HepG2 (cell line): ENCODE data around the gene PPP1CA. TPM values are rescaled to one million over a fixed set of nuclear protein-coding genes. Genes with fewer than 3 reads are reported as not detected.
A peak's percentile ranks its signal among the peaks of the same experiment; 100 is the strongest.

Experiments used
- CEBPB ChIP-seq: IDR thresholded peaks from 2 replicates; pipeline ENCODE4 v1.6.1; 2011; ENCODE audit warnings: low read depth, low read length, improper control_type of control experiment, borderline replicate concordance
- FOSL2 ChIP-seq: sonication (generic); formaldehyde crosslinking; IDR thresholded peaks from 2 replicates; pipeline ENCODE4 v1.4.0; 2020; ENCODE audit warnings: missing genetic modification reagents
- KMT2A ChIP-seq: sonication (generic); formaldehyde crosslinking; IDR thresholded peaks from 2 replicates; pipeline ENCODE4 v1.4.0; 2020; ENCODE audit warnings: missing genetic modification reagents
- MAFG ChIP-seq: sonication (generic); formaldehyde crosslinking; IDR thresholded peaks from 2 replicates; pipeline ENCODE4 v1.5.1; 2020; ENCODE audit warnings: mild to moderate bottlenecking, missing genetic modification reagents
- MAFK ChIP-seq, 2 experiments: IDR thresholded peaks in 1 of 2; conservative IDR thresholded peaks in 1 of 2; 2 replicates each; pipeline ENCODE4 v1.6.1; 2011; ENCODE audit warnings: improper control_type of control experiment in 2 of 2, low read length in 2 of 2
- NCOA5 ChIP-seq: sonication (generic); formaldehyde crosslinking; IDR thresholded peaks from 2 replicates; pipeline ENCODE4 v1.4.0; 2020; ENCODE audit warnings: missing genetic modification reagents
- TARDBP ChIP-seq: sonication (generic); formaldehyde crosslinking; IDR thresholded peaks from 2 replicates; pipeline ENCODE4 v1.8.0; 2022; ENCODE audit warnings: mild to moderate bottlenecking, missing genetic modification reagents
- ZNF101 ChIP-seq: sonication (generic); formaldehyde crosslinking; IDR thresholded peaks from 2 replicates; pipeline ENCODE4 v1.4.0; 2020; ENCODE audit warnings: mild to moderate bottlenecking, low read depth, missing genetic modification reagents, borderline replicate concordance
- ZNF124 ChIP-seq: sonication (generic); formaldehyde crosslinking; IDR thresholded peaks from 2 replicates; pipeline ENCODE4 v1.4.0; 2020; ENCODE audit warnings: missing genetic modification reagents
- ZNF232 ChIP-seq: sonication (generic); formaldehyde crosslinking; IDR thresholded peaks from 2 replicates; pipeline ENCODE4 v1.4.0; 2020; ENCODE audit warnings: missing genetic modification reagents, borderline replicate concordance
- ZNF235 ChIP-seq: sonication (generic); formaldehyde crosslinking; IDR thresholded peaks from 2 replicates; pipeline ENCODE4 v1.8.1; 2023; ENCODE audit warnings: mild to moderate bottlenecking, missing genetic modification reagents, borderline replicate concordance
- ZNF567 ChIP-seq: sonication (generic); formaldehyde crosslinking; IDR thresholded peaks from 2 replicates; pipeline ENCODE4 v1.8.1; 2023; ENCODE audit warnings: mild to moderate bottlenecking, missing genetic modification reagents, borderline replicate concordance
- ZNF670 ChIP-seq: sonication (generic); formaldehyde crosslinking; IDR thresholded peaks from 2 replicates; pipeline ENCODE4 v1.8.0; 2022; ENCODE audit warnings: mild to moderate bottlenecking, missing genetic modification reagents, borderline replicate concordance
- ZNF7 ChIP-seq: IDR thresholded peaks from 2 replicates; pipeline ENCODE4 v1.6.1; 2016; ENCODE audit warnings: missing biosample characterization, missing genetic modification reagents
- ZNF768 ChIP-seq: sonication (generic); formaldehyde crosslinking; IDR thresholded peaks from 2 replicates; pipeline ENCODE4 v1.4.0; 2020; ENCODE audit warnings: missing genetic modification reagents
- polyA plus RNA-seq, 8 experiments: library from polyadenylated mRNA; depleted of rRNA in 3 of 8; stranded (reverse) in 7 of 8; unstranded in 1 of 8; fragments of >200 nt; fragmentation: Illumina TruSeq in 4 of 8; extraction: Trizol in 4 of 8; gene quantifications; 2 replicates each; pipeline versions ENCODE4 v1.2.1 to v1.2.3, GENCODE V29; 2011 to 2016; ENCODE audit warnings: low read depth in 4 of 8, missing spikeins in 1 of 8, mixed read lengths in 1 of 8; ENCODE audit not compliant: insufficient read depth in 1 of 8
- total RNA-seq, 5 experiments: library from RNA; depleted of rRNA; stranded (reverse); fragments of >200 nt; fragmentation: Illumina TruSeq; extraction: Trizol; gene quantifications; 2 replicates each; pipeline ENCODE4 v1.2.3, GENCODE V29; 2016; ENCODE audit warnings: low read depth in 1 of 5
- TF ChIP-seq, protein P1 (sequence below): sonication (generic); formaldehyde crosslinking; IDR thresholded peaks from 2 replicates; pipeline ENCODE4 v1.8.1; 2023; ENCODE audit warnings: mild to moderate bottlenecking, missing genetic modification reagents, borderline replicate concordance
- TF ChIP-seq, protein P2 (sequence below): sonication (generic); formaldehyde crosslinking; IDR thresholded peaks from 2 replicates; pipeline ENCODE4 v1.4.0; 2020; ENCODE audit warnings: missing genetic modification reagents
- TF ChIP-seq, protein P3 (sequence below): IDR thresholded peaks from 2 replicates; pipeline ENCODE4 v1.6.1; 2016; ENCODE audit warnings: missing compliant biosample characterization, missing genetic modification reagents, borderline replicate concordance
- TF ChIP-seq, protein P4 (sequence below): sonication (generic); formaldehyde crosslinking; IDR thresholded peaks from 2 replicates; pipeline ENCODE4 v1.5.0; 2020; ENCODE audit warnings: mild to moderate bottlenecking, missing genetic modification reagents, borderline replicate concordance

PPP1CA gene
- total and polyA plus RNA-seq, 2 of the 13 experiments (the other 11 are each of a cell fraction or from before 2014, with no cell fraction given) = 149 to 170 TPM

DNA sequence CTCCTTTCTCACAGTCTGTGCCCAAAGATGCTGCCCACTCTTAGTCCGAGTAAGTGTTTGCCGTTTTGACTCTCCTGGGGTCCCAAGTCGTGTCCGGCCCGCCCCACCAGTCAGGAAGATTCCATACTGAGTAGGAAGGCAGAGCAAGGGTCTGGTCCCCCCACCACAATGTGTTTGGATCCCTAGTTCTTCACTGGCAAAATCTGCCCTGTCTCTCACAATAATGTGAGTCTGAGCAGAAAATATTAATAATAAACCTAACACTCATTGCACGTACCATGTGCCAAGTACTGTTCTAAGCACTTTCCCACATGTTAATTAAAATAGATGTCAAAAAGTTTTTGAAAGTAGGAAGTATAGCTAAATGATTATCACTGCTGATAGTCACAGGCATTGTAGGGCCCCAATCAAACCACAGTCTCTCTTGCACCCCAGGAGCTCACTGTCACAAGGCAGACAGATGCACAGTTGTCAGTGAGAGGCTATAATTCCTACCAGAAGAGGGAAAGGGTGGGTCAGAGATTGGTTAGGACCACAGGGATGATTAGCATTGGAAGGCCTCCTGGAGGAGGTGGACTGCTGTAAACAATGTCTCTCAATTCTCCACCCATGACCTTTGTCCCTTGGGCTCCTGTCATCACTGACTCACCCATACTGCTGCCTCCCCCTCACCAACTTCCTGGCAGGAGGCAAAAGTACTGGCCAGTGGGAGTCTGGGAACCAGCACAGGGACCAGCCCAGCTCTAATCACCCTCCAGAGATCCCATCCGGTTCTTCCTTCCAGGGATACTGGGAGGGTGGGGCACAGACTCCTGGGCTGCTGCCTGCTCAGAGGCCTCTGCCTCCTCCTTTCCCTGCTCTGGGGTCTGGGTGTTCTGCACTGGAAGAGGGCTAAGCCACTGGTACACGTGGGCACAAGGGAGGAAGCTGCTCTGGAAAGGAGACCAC, 47.3 kb downstream of the PPP1CA start (continued):
- TF ChIP-seq ZNF567 (CRISPR knock-in tag) (0 out of 2 replicates have a peak, but pooled peaks have one; percentile 74), ZNF232 (no peak), TARDBP (CRISPR knock-in tag) (0 out of 2 replicates have a peak, but pooled peaks have one; percentile 27), ZNF670 (no peak), ZNF7 (CRISPR knock-in tag) (no peak), MAFK (conservative IDR thresholded peaks at IDR 0.05 in 1 of 2, IDR thresholded peaks at IDR 0.05 in 1 of 2; ENCODE audit: low read length in 2 of 2) (no peak), ZNF124 (CRISPR knock-in tag) (peak; percentile 56; the same call in 1 of the 2 replicates), MAFG (CRISPR knock-in tag) (no peak), FOSL2 (CRISPR knock-in tag) (peak; percentile 98), ZNF235 (CRISPR knock-in tag) (no peak), ZNF768 (no peak; the same call in 1 of the 2 replicates), NCOA5 (no peak), KMT2A (no peak), CEBPB (no peak), ZNF101 (CRISPR knock-in tag) (no peak)
- TF ChIP-seq, protein P1, sequence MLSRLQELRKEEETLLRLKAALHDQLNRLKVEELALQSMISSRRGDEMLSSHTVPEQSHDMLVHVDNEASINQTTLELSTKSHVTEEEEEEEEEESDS (CRISPR knock-in tag) = no peak
- TF ChIP-seq, protein P2, sequence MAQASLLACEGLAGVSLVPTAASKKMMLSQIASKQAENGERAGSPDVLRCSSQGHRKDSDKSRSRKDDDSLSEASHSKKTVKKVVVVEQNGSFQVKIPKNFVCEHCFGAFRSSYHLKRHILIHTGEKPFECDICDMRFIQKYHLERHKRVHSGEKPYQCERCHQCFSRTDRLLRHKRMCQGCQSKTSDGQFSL (CRISPR knock-in tag) = no peak
- TF ChIP-seq, protein P3, sequence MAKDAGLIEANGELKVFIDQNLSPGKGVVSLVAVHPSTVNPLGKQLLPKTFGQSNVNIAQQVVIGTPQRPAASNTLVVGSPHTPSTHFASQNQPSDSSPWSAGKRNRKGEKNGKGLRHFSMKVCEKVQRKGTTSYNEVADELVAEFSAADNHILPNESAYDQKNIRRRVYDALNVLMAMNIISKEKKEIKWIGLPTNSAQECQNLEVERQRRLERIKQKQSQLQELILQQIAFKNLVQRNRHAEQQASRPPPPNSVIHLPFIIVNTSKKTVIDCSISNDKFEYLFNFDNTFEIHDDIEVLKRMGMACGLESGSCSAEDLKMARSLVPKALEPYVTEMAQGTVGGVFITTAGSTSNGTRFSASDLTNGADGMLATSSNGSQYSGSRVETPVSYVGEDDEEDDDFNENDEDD (CRISPR knock-in tag) = peak; percentile 55; the same call in 1 of the 2 replicates
- TF ChIP-seq, protein P4, sequence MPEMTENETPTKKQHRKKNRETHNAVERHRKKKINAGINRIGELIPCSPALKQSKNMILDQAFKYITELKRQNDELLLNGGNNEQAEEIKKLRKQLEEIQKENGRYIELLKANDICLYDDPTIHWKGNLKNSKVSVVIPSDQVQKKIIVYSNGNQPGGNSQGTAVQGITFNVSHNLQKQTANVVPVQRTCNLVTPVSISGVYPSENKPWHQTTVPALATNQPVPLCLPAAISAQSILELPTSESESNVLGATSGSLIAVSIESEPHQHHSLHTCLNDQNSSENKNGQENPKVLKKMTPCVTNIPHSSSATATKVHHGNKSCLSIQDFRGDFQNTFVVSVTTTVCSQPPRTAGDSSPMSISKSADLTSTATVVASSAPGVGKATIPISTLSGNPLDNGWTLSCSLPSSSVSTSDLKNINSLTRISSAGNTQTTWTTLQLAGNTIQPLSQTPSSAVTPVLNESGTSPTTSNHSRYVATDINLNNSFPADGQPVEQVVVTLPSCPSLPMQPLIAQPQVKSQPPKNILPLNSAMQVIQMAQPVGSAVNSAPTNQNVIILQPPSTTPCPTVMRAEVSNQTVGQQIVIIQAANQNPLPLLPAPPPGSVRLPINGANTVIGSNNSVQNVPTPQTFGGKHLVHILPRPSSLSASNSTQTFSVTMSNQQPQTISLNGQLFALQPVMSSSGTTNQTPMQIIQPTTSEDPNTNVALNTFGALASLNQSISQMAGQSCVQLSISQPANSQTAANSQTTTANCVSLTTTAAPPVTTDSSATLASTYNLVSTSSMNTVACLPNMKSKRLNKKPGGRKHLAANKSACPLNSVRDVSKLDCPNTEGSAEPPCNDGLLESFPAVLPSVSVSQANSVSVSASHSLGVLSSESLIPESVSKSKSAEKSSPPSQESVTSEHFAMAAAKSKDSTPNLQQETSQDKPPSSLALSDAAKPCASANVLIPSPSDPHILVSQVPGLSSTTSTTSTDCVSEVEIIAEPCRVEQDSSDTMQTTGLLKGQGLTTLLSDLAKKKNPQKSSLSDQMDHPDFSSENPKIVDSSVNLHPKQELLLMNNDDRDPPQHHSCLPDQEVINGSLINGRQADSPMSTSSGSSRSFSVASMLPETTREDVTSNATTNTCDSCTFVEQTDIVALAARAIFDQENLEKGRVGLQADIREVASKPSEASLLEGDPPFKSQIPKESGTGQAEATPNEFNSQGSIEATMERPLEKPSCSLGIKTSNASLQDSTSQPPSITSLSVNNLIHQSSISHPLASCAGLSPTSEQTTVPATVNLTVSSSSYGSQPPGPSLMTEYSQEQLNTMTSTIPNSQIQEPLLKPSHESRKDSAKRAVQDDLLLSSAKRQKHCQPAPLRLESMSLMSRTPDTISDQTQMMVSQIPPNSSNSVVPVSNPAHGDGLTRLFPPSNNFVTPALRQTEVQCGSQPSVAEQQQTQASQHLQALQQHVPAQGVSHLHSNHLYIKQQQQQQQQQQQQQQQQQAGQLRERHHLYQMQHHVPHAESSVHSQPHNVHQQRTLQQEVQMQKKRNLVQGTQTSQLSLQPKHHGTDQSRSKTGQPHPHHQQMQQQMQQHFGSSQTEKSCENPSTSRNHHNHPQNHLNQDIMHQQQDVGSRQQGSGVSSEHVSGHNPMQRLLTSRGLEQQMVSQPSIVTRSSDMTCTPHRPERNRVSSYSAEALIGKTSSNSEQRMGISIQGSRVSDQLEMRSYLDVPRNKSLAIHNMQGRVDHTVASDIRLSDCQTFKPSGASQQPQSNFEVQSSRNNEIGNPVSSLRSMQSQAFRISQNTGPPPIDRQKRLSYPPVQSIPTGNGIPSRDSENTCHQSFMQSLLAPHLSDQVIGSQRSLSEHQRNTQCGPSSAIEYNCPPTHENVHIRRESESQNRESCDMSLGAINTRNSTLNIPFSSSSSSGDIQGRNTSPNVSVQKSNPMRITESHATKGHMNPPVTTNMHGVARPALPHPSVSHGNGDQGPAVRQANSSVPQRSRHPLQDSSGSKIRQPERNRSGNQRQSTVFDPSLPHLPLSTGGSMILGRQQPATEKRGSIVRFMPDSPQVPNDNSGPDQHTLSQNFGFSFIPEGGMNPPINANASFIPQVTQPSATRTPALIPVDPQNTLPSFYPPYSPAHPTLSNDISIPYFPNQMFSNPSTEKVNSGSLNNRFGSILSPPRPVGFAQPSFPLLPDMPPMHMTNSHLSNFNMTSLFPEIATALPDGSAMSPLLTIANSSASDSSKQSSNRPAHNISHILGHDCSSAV (CRISPR knock-in tag) = no peak
